Left lung (tissue), 10 donors: Measurements from ENCODE around the gene CCER1. TPM values are rescaled to one million over a fixed set of nuclear protein-coding genes. Genes with fewer than 3 reads are reported as not detected.

Experiments
- ATAC-seq: fragments of 200-7000 bp; cut with Tn5 transposase; one replicate; pipeline ENCODE4 v1.9.1; 2020; ENCODE audit warnings: moderate library complexity
- DNase-seq, 4 donors: peaks; one replicate each; pipeline ENCODE4 v3.0.0-alpha.2; 2013 to 2020
- H3K27ac ChIP-seq, 2 donors: fragments of 200-600 bp; sonication (generic) in 1 of 2; one replicate each; pipeline versions ENCODE4 v1.5.0 to v1.8.0; 2020 to 2021
- H3K27me3 ChIP-seq, 2 donors: fragments of 200-600 bp; sonication (generic) in 1 of 2; one replicate each; pipeline versions ENCODE4 v1.5.0 to v1.8.0; 2020 to 2021
- H3K36me3 ChIP-seq, 2 donors: fragments of 200-600 bp; sonication (generic) in 1 of 2; one replicate each; pipeline versions ENCODE4 v1.5.0 to v1.8.0; 2020 to 2021
- H3K4me1 ChIP-seq, 2 donors: fragments of 200-600 bp; one replicate each; pipeline ENCODE4 v1.8.0; 2021
- H3K4me3 ChIP-seq, 2 donors: fragments of 200-600 bp; sonication (generic) in 1 of 2; one replicate each; pipeline versions ENCODE4 v1.5.0 to v1.8.0; 2020 to 2021; ENCODE audit warnings: mild to moderate bottlenecking in 1 of 2
- H3K9me3 ChIP-seq, 2 donors: fragments of 200-600 bp; sonication (generic) in 1 of 2; one replicate each; pipeline versions ENCODE4 v1.5.0 to v1.8.0; 2020 to 2021
- intact Hi-C, 2 donors: fragments of 100-400 bp; cut with DNase I; formaldehyde crosslinking; loops; one replicate each; pipeline versions ENCODE4 v1.11.2 to v1.14.2; 2022
- polyA plus RNA-seq, 6 donors: library from polyadenylated mRNA; unstranded; fragments of 120-200 nt; gene quantifications; one replicate each; pipeline ENCODE4 v1.2.1, GENCODE V29; 2013; ENCODE audit not compliant: insufficient read length in 6 of 6
- total RNA-seq, 2 donors: library from RNA; stranded (reverse); fragmentation: NEBNext Ultra II Directional; extraction: Animal tissue kit (Norgen Biotek cat#: 25700); gene quantifications; one replicate each; pipeline ENCODE4 v1.2.1, GENCODE V29; 2021
- TF ChIP-seq, protein P1 (sequence below), 2 donors: fragments of 200-600 bp; sonication (generic) in 1 of 2; IDR thresholded peaks; one replicate each; pipeline versions ENCODE4 v1.5.0 to v1.8.0; 2021; ENCODE audit warnings: antibody characterized with exemption in 2 of 2
- donor health status: DM: no; HTN: yes; CAD: no.
- donor health status: DM: no; HTN: no; CAD: no.

Gene CCER1
- total and polyA plus RNA-seq, 8 donors = not detected

DNA sequence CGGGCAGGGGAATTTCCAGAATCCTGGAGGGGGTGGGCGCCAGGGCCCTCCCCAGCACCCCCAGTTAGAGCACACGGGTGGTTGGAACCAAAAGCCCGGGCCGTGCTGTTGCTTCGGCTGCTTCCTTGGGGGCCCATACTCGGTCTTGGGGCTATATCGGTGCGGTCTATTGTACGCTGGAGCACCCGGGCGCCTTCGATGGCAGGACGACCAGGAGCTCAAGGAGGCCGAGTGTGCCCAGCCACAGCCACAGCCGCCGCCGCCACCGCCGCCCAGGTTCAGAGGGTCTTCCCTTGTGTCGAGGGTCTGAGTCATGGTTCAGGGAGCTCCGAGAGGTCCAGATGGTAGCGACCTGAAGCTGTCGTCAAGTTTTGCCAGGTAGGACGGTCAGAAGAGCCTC is 548 bp downstream of the CCER1 start:
- intact Hi-C loops = no loop called here
- TF ChIP-seq, protein P1, sequence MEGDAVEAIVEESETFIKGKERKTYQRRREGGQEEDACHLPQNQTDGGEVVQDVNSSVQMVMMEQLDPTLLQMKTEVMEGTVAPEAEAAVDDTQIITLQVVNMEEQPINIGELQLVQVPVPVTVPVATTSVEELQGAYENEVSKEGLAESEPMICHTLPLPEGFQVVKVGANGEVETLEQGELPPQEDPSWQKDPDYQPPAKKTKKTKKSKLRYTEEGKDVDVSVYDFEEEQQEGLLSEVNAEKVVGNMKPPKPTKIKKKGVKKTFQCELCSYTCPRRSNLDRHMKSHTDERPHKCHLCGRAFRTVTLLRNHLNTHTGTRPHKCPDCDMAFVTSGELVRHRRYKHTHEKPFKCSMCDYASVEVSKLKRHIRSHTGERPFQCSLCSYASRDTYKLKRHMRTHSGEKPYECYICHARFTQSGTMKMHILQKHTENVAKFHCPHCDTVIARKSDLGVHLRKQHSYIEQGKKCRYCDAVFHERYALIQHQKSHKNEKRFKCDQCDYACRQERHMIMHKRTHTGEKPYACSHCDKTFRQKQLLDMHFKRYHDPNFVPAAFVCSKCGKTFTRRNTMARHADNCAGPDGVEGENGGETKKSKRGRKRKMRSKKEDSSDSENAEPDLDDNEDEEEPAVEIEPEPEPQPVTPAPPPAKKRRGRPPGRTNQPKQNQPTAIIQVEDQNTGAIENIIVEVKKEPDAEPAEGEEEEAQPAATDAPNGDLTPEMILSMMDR (IDR thresholded peaks at IDR 0.05) = no peak
- DNase-seq = peak in 1 of 4 donors; percentile 60
- no peaks in the 10 kb centered on the region for H3K36me3 ChIP-seq
- no peaks in the 10 kb centered on the region for H3K4me1 ChIP-seq
- no peak overlapping the region for H3K4me3 ChIP-seq
- H3K27me3 ChIP-seq = no peaks in the 10 kb centered on the region
- H3K27ac ChIP-seq = no peak overlapping the region
- no peak for ATAC-seq
- H3K9me3 ChIP-seq = no peaks in the 10 kb centered on the region

DNA sequence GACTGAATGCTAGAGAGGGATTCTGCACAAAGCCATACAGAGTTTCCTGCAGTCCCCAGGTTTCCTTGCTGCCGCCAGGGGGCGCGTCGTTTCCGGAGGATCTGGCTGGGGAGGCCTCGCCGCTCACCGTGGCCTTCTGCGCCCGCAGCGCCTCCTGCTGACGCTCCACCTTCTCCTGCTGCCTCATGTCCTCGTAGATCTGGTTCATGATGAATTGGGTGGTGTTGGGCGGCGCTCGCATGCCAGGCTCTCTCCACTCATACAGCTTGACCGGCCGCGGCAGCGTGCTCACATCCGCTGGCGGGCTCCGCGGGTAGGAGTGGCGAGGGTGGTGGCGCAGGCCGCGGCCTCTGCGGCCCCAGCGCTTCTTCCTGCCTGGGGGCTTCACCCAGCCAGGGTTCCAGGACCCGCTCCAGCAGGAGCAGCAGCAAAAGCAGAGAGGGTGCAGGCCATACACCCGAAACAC is 987 bp downstream of the CCER1 start:
- DNase-seq (peak in 1 of 4 donors; percentile 75), ATAC-seq (no peak)
- TF ChIP-seq, protein P1 (IDR thresholded peaks at IDR 0.05) = peak in 1 of 2 donors; percentile 19
- intact Hi-C loops = no loop called here
- Histone ChIP-seq H3K4me1 (no peaks in the 10 kb centered on the region), H3K36me3 (no peaks in the 10 kb centered on the region), H3K4me3 (no peak overlapping the region), H3K9me3 (no peaks in the 10 kb centered on the region), H3K27ac (no peak overlapping the region), H3K27me3 (no peaks in the 10 kb centered on the region)

DNA sequence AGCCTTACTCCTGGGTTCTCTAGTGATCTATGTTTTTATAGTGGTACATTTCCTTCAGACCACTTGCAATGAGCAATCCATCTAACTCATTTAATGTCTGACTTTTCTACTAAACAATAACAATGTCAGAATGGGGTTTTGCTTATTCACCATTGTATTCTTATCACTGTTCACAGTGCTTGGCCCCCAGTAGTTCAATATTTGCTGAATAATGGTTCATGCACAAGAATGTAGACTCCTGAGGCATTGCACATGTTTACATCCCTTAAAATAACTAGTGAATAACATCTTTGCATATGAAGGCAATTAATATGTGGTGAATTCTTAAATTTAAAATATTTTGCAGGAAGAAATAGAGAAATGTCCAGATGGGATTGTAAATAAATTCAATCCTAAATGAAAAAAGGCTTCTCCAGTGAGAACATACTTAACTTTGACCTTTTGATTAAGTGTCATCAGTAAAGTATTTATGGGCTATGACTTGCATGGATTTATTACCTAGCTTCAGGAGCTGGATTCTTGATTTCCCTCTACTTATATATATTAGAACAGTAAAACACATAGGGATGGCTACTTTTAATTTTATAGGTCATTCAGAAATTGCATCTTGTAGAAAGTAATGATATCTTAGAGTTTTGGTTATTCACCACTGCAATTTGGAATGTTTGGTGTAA is 3.4 kb downstream of the CCER1 start:
- H3K27ac ChIP-seq = no peak overlapping the region
- DNase-seq = no peak
- H3K27me3 ChIP-seq = no peaks in the 10 kb centered on the region
- no peak overlapping the region for H3K4me3 ChIP-seq
- TF ChIP-seq, protein P1 (IDR thresholded peaks at IDR 0.05) = no peak
- intact Hi-C loops = no loop called here
- no peaks in the 10 kb centered on the region for H3K4me1 ChIP-seq
- no peaks in the 10 kb centered on the region for H3K9me3 ChIP-seq
- no peaks in the 10 kb centered on the region for H3K36me3 ChIP-seq
- no peak for ATAC-seq

DNA sequence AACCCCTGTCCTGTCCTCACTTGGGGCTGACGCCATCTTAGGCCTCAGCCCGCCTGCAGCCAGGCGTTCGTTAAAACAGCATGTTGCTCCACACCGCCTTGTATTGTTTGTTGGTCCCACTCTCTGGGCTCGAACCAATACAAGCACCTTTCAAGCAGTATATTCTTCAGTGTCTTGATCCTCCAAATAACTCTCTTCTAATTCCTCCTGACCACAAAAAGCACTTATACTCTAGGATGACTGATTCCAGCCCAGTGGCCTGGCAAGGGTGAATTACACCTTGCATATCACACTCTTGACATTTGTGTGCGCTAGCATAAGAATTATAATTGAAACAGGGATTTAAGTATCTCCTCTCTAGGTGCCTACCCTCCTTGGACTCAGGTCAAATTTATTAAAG is 7.1 kb downstream of the CCER1 start:
- TF ChIP-seq, protein P1 (IDR thresholded peaks at IDR 0.05) = no peak
- H3K4me3 ChIP-seq = no peak overlapping the region
- H3K36me3 ChIP-seq = no peaks in the 10 kb centered on the region
- no peak overlapping the region for H3K27ac ChIP-seq
- ATAC-seq (peak; percentile 85), DNase-seq (peak in 1 of 4 donors; percentile 36)
- no peaks in the 10 kb centered on the region for H3K4me1 ChIP-seq
- no peaks in the 10 kb centered on the region for H3K9me3 ChIP-seq
- H3K27me3 ChIP-seq = no peaks in the 10 kb centered on the region
- intact Hi-C loops = no loop called here

DNA sequence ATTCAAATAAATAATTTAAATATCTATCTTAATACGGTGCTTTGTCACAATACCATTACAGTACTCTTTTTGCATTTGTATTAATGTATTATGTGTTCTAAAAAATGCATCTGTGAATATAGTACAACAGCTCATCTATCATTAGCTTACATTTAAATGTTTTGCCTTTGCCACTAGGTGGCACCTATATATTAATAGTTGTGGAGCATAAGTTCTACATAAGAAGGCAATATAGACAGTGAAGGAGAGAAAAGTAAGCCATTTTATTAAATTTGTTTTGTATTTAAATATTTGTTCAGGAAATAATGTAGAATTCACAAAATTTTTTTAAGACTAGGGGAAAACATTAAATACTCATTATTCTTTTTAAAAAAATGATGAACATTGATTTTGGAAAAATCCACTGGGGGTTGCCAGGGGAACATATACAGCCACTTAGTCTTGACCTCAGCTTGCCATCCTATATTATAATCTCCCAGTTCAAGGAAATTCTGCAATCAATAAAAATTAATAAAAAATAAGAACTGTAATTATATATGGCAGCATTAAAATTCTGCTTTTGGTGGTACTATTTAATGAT is 9.8 kb downstream of the CCER1 start:
- peak; percentile 53 for ATAC-seq
- Histone ChIP-seq H3K36me3 (no peaks in the 10 kb centered on the region), H3K27me3 (no peaks in the 10 kb centered on the region), H3K27ac (no peak overlapping the region), H3K4me1 (no peaks in the 10 kb centered on the region), H3K9me3 (no peaks in the 10 kb centered on the region), H3K4me3 (no peak overlapping the region)
- TF ChIP-seq, protein P1 (IDR thresholded peaks at IDR 0.05) = peak in 1 of 2 donors; percentile 42
- intact Hi-C loops = no loop called here
- no peak for DNase-seq
